BE2C (cell line): ENCODE measurements around the gene SMIM10L2A.
"Not testable (repeated sequence)": the region's sequence is repeated elsewhere in the genome, so short reads cannot be mapped to it uniquely, and the experiment has no call there.

ENCODE experiments used
- DNase-seq: peaks from one replicate; pipeline ENCODE4 v3.0.0-alpha.2; 2020
- H3K27me3 ChIP-seq: fragments of 250-450 bp; sonication (Bioruptor Pico); 2 replicates; pipeline ENCODE4 v1.5.1; 2020; ENCODE audit warnings: mild to moderate bottlenecking
- H3K36me3 ChIP-seq: fragments of 250-450 bp; sonication (Bioruptor Pico); 2 replicates; pipeline ENCODE4 v1.5.1; 2020; ENCODE audit warnings: mild to moderate bottlenecking
- H3K4me1 ChIP-seq: fragments of 250-450 bp; sonication (Bioruptor Pico); 2 replicates; pipeline ENCODE4 v1.5.1; 2020
- H3K4me3 ChIP-seq: 2 replicates; pipeline ENCODE4 v1.5.1; 2011; ENCODE audit warnings: low read depth, low read length
- H3K9me3 ChIP-seq: fragments of 250-450 bp; sonication (Bioruptor Pico); 2 replicates; pipeline ENCODE4 v1.5.1; 2020
- CTCF ChIP-seq: IDR thresholded peaks from 2 replicates; pipeline ENCODE4 v1.5.1; 2012; ENCODE audit warnings: mild to moderate bottlenecking, low read depth, low read length

SMIM10L2A gene

GRCh38 chrX:135396566-135396965 lies 25.2 kb upstream of the SMIM10L2A start:
- Histone ChIP-seq H3K4me1 (no peaks in the 10 kb centered on the region), H3K36me3 (no peaks in the 10 kb centered on the region), H3K9me3 (no peaks in the 10 kb centered on the region), H3K4me3 (no peak overlapping the region), H3K27me3 (no peaks in the 10 kb centered on the region)
- no peak for DNase-seq
- no peak for TF ChIP-seq CTCF

- TF ChIP-seq CTCF, result no peak
- H3K27me3 ChIP-seq, result no peaks in the 10 kb centered on the region
- DNase-seq, result no peak
Observed at GRCh38 chrX:135397652-135398051, 24.1 kb upstream of the SMIM10L2A start.

GRCh38 chrX:135403374-135403773 lies 18.4 kb upstream of the SMIM10L2A start:
- Histone ChIP-seq H3K27me3 (no peaks in the 10 kb centered on the region), H3K4me3 (no peak overlapping the region), H3K36me3 (no peaks in the 10 kb centered on the region), H3K4me1 (no peaks in the 10 kb centered on the region), H3K9me3 (no peaks in the 10 kb centered on the region)
- TF ChIP-seq CTCF, result no peak
- DNase-seq, result no peak

More at GRCh38 chrX:135397652-135398051, 24.1 kb upstream of the SMIM10L2A start:
- Histone ChIP-seq H3K4me3 (no peak overlapping the region), H3K36me3 (no peaks in the 10 kb centered on the region), H3K4me1 (no peaks in the 10 kb centered on the region), H3K9me3 (no peaks in the 10 kb centered on the region)

- not testable (repeated sequence) for H3K27me3 ChIP-seq, H3K36me3 ChIP-seq, DNase-seq
Observed at GRCh38 chrX:135406428-135406827, 15.3 kb upstream of the SMIM10L2A start.

GRCh38 chrX:135408794-135409193 lies 12.9 kb upstream of the SMIM10L2A start:
- no peaks in the 10 kb centered on the region for H3K27me3 ChIP-seq
- H3K4me3 ChIP-seq, result no peak overlapping the region
- no peaks in the 10 kb centered on the region for H3K9me3 ChIP-seq
- DNase-seq, result no peak
- no peaks in the 10 kb centered on the region for H3K36me3 ChIP-seq
- no peak for TF ChIP-seq CTCF
- H3K4me1 ChIP-seq, result no peaks in the 10 kb centered on the region

More at GRCh38 chrX:135406428-135406827, 15.3 kb upstream of the SMIM10L2A start:
- H3K9me3 ChIP-seq, H3K4me3 ChIP-seq, H3K4me1 ChIP-seq: not testable (repeated sequence)

- no peaks in the 10 kb centered on the region for H3K27me3 ChIP-seq
- no peak overlapping the region for H3K4me3 ChIP-seq
- H3K4me1 ChIP-seq, result no peaks in the 10 kb centered on the region
- H3K36me3 ChIP-seq, result no peaks in the 10 kb centered on the region
- DNase-seq, result no peak
- H3K9me3 ChIP-seq, result no peaks in the 10 kb centered on the region
- TF ChIP-seq CTCF, result no peak
Observed at GRCh38 chrX:135410861-135411627, 10.7 kb upstream of the SMIM10L2A start.
